ENCODE data around the gene UNC5A.

UNC5A gene

DNA sequence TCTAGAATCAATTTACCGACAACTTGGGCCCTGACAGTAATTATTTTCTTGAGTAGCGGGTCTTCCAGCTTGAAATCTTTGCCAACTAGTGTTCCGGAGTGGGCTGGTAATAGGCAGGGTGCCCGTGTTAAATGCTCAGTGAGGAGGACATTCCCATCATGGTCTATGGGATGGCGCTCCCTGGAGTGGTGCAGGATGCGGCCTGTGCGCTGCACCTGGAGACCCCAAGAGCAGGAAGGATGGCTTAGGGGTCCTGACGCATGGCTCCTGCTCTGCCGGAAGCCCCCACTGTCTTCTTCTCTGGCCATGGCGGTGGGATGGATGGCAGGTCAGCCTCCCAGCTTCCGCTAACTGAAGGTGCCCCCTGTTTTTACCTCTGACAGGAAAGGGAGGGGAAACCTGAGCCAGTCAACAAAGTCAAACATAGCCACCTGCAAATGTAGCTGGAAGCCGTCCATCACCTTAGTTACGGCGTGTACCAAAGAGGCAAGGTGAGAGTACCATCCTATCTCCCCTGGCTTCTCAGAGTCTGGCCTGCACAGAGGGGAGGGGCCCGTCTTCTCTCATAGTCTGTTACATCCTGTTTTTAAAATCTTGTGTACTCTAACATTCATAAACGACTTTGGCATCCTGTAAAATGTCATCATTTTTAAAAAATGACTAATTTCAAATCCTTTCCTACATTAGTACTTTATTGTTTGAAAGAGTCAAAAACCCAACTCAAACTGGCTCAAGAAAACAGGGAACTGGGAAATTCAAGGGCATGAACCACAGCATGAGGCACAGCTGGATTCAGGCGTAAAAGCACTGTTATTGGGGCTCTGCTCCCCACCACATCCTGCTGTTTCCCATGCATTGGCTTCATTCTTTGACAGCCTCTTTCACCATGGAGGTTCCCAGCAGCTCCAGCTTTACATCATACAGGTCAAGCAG is 28.5 kb upstream of the UNC5A start:
- DNase-seq: no peak

DNA sequence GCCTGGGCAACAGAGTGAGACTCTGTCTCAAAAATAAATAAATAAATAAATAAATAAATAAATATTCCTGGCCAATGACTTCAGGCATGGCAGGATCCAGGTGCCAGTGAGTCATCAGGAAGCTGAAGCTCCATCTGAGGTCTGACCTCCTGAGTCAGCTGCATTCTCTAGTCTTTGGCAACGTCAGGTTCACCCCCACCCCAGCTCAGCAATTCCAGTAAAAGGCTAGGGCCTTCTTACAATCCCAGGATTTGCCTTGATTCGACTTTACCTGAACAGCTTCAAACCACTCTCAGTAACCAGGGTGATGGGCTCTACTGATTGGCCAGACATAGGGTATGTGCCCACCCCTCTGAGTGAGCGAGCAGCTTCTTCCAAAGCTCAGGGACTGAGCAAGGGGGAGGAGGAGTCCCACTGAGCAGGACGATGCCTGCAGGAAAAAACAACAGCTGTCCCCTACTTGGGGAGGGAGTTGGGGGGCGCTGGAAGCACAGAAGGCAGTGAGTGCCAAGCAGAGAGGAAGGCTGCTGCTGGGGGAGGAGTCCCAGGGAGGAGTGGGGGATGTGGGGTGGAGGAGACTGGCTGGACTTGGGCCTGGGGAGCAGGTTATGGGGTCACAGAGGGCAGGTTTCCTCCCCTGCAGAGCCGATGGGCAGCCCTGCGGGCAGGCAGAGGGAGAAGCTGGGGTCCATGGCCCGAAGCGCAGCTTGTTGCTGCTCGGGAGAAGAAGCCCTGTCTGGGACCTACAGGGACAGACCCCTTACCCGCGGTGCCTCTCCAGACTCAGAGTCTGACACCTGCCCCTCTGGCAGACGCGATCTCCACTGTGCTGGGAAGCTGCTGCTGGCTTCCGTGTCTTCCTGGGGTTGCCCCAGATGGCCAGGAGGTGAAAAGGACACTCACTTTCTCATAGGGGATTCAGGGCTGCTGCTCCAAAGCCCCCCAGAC is 25.9 kb upstream of the UNC5A start:
- DNase-seq: no peak

DNA sequence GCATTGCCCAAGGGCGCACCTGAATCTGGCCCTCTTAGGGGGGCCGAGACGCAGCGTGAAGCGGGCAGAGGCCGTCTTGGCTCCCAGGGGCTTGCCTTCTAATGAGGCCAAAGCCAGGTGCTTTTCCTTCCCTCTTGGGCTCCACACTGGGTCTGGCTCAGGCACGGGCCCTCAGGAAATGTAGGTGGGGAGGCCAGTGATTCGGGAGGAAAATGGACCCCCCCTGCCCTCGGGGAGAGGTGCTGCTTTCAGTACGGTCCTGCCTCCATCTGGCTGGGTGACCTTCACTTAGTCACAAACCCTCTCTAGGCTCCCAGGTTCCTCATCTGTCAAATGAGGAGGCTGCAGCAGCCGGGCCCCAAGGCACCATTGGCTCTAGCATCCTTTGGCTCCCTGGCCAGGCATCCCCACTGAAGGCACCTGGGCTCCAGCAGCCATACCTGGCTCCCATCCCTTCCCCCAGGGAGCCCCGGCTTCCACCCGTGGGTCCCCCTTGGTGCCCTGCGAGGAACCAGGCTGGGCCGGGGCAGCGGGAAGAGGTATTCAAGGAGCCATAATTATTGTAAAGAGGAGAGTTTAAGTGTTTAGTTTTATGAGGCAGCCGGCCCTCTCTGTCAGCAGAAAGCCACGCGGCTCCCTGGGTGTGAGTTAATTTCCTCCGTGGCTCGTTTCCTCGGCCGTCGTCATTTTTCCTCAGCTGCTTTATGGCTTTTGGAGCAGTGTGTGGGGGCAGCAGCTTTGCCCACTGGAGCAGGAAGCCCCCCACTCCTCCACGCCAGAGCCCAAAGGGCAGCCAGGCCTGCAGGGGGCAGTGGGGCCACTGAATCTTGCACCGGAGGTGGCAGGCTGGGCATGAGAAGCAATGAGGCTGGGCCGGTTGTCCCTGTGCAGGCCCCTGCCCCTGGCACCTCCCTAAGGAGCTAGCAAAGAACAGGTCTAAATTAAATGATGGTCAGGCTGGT is 24.9 kb upstream of the UNC5A start:
- no peak for DNase-seq

DNA sequence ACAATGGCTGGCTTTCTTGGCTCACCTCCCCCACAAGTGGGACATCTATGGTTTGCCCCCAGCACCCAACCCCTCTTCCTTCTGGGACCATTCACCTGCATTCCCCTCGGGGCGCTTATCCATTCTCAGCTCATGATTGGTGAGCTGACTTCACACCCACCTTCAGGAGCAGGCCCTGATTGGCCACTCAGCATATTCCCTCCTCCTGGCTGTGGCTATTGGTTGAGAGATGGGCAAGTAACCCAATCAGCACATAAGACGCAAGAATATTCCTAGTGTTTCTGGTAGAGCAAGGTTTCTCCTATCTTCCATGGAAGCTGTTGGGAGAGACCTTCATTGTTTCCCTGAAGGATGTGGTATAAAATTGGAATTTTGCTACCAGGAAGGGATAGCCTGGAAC is 22.7 kb upstream of the UNC5A start:
- no peak for DNase-seq

DNA sequence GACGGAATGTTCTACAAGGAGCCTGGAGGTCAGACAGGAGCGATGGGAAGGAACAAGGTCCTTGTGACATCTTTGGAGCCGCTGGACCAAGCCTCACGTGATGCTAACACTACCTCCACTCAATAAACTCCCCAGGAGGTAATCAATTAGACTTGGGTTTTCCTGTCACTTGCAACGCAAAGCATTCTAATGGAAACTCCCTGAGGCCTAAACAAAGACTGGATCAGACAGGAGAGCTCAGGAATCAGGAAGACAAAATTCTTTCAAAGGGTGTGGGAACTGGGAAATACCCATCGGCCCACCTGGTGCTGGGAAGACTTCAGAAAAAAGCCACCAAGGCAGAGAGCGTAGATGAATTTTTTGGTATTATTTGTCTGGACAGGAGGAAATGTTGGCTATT is 22.3 kb upstream of the UNC5A start:
- DNase-seq: no peak

DNA sequence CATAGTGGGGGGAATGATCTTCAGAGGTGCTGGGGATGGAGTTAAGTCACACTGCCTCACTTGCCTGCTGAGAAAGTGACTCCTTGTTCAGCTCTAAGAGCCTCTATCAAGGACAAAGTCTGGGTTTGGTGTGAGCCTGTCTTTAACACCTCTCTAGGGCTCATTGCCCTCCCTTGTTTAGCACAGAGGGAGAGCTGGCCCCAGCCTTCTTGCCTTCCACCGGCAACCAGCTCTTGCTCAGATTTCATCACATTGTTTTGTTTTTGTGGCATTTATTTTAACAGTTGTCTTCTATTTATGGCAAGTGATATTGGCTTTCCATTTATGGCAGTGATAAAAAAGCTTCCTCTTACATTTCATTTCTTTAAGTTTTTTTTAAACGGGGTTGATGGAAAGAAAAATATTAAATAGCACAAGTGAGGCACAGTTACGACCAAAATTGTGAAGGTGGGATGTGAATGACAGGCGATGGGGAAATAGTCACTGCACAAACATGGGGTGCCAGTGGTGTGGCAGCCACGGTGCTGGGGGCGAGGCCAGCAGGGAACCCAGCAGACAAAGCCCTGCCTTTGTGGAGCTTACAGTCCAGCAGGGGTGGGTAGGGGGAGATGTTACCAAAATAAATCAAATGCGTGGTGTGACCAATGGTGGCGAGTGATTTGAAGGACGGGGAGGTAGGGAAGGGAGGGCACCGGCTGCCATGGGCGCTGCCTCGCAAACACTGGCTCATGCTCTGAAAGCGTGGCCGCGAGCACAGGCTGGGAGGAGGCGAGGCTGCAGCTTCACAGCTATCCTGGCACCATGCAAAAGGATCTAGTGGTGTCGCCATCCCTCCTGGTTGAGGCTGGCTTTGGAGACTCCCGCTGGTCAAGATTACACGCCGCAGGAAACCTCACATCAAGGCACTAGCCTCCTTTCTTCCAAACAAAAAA is 21.2 kb upstream of the UNC5A start:
- no peak for DNase-seq

DNA sequence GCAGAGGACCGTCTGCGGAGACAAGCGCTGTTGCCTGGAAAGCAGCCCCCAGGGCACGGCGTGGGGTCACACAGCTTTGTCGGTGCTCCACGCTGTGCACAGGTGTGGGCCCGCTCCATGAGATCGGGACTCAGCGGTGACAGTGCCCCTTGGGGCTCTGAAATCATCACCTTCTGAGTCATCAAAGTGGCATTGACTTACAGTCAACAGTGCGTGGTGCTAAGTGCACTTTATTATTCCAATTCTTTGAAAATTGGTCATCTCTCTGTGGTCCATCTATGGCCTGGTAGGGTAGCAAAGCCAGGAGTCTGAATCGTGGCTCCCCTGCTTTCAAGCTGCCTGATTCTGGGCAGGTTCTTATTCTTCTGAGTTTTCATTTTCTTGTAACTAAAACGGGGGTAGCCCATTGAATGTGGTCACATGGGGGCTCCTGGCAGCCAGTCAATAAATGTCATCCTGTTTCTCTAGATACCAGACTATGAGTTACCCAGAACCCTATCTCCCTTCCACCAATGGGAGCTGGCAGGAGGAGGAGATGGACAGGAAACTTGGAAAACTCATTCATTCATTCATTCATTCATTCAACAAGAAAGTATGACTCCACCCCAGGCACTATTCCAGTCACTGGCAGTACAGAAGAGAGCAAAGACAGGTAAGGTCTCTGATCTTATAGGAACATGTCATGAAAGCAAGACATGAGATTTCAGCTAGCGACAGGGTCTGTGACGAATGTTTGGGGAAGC is 20.3 kb upstream of the UNC5A start:
- DNase-seq: no peak

DNA sequence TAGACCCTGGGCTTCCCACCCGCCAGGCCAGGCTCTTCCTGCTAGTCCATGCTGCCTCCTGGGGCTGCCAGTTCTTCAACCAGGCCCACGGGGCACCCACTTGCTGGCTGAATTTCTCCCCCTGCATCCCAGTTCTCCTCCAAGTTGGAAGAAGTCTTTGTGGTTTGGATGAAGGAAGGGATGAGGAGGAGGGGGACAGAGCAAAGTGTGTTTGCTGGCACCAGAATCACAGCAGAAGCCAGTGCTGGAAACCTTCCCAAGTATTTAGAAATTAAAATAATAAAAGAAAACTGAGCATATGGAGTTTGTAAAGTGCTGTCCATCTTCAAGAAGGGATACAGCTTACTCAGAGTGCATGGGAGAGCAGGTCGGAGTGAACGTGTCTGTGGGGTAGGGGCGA is 19.4 kb upstream of the UNC5A start:
- no peak for DNase-seq

DNA sequence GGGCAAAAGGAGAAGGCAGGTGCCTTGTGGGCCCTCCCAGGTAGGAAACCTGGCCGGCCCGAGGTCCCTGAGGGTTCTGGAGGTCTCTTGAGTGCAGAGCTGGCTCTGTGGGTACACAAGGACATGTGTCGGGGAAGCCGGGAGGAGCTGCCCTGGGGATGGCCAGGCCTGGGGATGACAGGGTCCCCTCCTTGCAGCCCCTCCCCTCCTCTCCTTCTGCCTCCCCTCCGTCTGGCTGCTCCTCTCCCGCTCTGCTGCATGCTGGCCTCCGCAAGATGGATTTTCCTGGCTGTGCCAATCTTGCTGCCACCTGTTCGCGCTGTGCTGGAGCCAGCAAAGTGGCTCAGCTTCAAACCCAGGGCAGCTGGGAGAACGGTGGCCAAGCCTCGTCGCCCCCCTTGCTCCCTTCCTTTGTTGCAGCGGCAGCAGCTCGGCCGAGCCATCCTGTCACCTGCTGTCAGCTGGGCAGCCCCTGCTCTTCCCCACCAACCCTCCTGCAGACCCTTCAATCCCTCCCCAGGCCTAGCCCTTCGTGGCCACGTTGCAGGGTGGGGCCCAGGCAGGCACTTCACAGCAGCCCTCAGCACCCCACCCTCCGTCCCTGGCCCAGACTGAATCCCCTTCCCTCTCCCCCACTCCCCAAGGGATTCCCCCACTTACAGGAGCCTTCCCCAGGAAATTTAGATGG is 17.6 kb upstream of the UNC5A start:
- no peak for DNase-seq

DNA sequence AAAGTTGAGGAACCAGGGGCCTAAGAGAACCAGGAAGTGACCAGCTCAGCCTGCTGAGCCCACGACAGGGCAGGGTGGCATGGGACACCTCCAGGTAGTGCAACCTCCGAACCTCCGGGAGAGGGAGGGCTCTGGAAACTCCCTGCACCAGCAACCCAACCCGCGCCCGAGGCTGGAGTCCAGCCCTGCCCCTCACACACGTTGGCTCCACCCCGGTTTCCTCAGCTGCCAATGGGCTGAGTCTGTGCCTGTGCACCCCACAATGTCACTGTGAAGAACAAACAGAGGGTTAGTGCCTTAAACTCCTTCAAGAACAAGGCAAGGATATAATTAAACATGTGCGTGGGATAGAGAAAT is 17.0 kb upstream of the UNC5A start:
- no peak for DNase-seq

DNA sequence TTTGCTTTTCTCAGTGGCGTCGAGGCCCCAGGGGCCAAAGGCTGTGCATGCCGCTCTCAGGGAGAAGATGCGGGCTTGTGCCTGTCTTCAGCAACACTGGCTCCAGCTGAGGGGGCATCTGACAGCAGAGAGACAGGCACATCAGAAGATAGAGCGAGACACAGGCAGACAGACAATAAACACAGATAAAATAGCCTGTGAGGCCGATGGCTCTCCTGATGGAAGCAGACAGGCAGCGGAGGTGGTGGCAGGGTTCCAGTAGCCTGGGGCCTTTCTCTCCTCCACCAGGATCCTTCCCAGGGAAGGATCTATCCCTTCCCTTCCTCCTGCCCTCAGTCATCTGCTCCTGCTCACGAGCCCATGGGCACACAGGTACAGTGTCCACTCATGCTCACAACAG is 16.6 kb upstream of the UNC5A start:
- no peak for DNase-seq

DNA sequence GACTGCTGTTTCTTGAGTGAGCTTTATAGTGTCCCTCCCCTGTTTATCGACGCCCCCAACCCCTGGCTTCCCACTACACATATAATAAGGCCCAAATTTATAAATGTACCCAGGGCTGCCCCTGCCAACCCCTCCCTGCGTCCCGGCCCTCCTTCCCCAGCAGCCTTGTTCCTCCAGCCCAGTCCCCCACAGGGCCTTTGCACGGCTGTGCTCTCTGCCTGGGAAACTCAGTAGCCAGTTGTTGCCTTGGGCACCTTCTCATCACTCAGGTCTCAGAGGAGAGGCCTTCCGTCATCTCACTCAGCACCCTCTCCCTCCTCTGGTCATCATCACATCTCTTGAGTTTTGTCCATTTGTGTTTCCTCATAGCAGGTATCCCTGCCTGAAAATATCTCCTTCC is 15.8 kb upstream of the UNC5A start:
- no peak for DNase-seq

DNA sequence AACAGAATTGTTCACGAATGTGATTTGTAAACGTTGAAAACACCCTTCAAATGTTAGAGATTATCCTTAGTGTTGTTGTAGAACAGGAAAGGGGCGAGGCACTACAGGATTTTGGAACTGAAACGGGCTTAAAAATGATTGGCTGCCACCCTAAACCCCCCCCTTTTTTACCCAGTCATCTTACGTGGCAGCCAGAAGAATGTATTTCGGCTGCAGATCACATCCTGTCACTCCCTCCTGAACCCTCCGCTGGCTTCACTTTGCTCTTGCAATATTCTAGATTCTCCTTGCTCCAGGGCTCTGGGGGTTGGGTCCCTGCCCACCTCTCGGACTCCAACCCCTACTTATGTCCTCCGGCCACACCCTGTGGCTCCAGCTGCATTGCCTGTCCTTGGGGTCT is 13.9 kb upstream of the UNC5A start:
- DNase-seq: no peak

DNA sequence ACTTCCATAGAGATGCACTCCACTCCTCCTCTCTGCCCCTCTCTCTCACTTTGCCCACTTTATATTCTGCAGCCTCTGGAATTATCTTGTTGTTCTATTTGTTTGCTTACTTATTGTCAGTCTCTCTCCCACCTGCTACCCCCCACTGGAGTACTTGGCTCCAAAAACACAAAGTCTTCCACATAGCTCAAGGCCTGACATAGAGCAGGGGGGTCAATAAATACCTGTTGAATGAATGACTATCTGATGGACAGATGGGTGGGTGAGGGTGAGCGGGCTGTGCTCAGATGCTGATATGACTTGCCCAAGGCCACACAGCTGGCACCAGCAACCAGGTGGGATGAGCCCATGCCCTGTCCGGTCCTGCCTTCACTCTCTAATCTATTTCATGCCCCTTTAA is 13.4 kb upstream of the UNC5A start:
- no peak for DNase-seq

DNA sequence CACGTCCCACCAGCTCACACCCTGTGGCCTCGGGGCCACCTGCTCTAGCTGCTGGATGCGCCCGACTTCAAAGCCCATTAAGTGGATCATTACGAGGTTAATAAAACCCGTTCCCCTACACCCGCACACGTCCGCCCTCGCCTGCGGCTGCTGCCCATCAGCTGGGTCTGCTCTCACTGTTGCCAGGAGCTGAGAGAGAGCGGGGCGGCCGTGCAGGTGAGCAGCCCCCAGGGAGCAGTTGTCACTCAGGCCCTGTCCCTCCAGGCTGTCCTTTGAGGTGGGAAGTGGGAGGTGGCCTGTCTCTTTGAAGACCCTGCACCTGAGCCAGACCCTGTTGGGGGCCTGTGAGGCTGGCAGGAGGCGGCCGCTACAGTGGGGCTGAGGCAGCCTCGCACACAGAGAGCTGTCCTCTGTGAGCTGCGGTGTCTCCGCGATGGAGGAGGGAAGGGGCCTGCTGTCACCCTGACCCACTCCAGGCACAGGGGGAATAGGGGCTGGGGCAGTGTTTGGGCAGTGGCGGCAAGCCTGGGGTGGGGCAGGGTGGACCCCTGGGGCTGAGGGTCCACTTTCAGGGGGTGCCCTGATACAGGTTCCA is 12.8 kb upstream of the UNC5A start:
- no peak for DNase-seq

DNA sequence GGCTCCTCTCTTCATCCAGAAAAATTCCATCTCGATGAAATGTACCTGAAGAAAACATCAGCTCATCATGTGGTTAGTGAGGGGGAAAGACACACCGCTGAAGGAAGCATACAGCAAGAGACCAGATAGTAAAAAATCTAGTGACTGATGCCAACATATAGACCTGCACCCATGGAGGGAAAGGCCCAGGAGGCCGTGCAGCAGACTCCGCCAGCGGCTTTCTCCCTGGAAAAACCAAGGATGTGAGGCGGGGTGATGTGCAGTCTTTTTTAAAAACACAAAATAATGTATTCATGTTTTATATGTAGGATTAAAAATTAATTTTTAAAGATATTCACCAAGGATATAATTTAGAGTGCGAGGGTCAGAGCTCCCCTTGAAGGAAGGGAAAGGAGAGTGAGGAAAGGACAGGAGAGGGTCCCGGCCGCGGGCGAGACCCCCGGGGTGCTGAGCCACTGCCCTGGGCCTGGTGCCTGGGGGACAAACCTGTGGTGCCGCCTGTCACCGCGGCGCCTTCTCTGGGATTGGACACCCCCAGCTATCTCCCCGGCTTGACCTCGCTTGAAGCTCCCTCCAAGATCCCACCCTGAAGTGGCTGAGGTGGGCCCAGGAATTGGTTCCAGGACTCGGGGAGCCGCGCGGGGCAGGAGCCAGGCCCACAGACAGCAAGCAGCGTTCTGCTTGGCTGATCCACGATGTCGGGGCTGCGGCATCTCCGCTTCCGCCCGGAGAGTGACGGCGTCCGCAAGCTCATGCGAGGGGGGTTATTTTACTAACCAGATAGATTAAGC is 12.1 kb upstream of the UNC5A start:
- no peak for DNase-seq

DNA sequence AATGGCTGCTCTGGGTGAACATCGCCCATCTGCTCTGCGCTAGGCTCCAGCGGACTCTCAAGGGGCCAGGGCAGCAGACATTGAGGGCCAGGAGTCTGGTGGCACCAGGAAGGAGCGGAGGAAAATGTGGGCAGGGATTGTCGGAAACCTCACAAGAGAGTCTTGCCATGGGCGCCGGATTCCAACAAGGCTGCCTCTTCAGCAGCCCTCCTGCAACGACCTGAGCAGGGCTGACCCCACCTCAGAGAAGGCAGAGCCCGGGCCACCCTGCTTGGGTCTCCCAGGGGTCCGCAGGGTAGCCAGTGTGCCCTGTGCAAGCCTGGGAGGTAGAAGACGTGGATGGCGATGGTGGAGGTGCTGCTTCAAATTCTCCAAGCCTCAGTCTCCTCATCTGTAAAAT is 11.4 kb upstream of the UNC5A start:
- no peak for DNase-seq

DNA sequence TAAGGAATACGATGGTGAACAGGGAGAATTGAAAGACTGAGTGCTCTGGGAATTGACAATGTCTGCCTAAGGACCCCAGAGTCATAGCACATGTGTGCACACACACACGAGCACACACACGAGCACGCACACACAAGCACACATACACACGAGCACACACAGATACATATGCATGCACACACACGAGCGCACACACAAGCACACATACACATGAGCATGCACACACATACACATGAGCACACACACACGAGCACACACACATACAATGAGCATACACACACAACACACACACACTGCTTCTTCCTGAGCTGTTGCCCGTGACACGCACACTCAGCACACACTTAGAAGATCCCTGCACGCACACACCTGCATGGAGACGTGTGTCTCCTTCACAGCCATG is 10.9 kb upstream of the UNC5A start:
- no peak for DNase-seq

DNA sequence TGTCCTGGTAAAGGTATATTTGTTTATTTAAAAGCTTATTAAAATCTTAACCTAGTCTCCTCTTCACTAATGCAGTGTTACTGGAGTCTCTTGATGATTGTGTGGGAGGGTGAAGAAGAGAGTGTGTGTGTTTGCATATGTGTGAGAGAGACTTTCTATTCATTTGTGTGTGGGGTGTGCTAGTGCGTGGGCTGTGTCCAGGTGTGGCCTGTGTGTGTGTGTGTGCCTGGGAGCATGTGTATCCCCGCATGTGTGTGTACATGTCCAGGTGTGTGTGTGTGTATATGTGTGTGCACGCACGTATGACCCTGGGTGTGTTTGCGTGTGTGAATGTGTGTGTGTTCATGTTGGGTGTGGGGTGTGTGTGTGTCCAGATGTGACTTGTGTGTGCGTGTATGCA is 10.3 kb upstream of the UNC5A start:
- DNase-seq: no peak

Data from CD4-positive, alpha-beta T cell treated with Interleukin-1 beta for 1 hour (primary cell).